ENCODE data around the gene GPC5.

Gene GPC5

GRCh38 chr13:91771229-91771628, 372.8 kb downstream of the GPC5 start:
- Histone ChIP-seq H3K9me2 (replicated peaks; ENCODE audit: insufficient read depth, low read length) (no peaks in the 10 kb centered on the region), H3K4me2 (ENCODE audit: low read depth, low read length, poor library complexity, severe bottlenecking) (no peak overlapping the region), H3K79me2 (ENCODE audit: insufficient read depth, low read length) (no peaks in the 10 kb centered on the region), H3K36me3 (ENCODE audit: low read length) (no peaks in the 10 kb centered on the region), H3K9ac (ENCODE audit: low read length) (no peak overlapping the region), H3F3A (ENCODE audit: insufficient read depth) (no peaks in the 10 kb centered on the region), H2AFZ (ENCODE audit: low read depth, low read length, severe bottlenecking) (no peak overlapping the region), H3K27ac (ENCODE audit: low read depth, low read length) (no peak overlapping the region), H3K27me3 (ENCODE audit: low read length) (no peaks in the 10 kb centered on the region), H3K4me3 (ENCODE audit: insufficient read depth, low read length, poor library complexity, severe bottlenecking) (no peak overlapping the region), H4K20me1 (ENCODE audit: low read depth, low read length) (no peaks in the 10 kb centered on the region), H3K9me3 (ENCODE audit: insufficient read depth, low read length) (no peaks in the 10 kb centered on the region)
- TF ChIP-seq CTCF (IDR thresholded peaks at IDR 0.05; ENCODE audit: insufficient read depth, low read length, poor library complexity, severe bottlenecking) (no peak), EZH2phosphoT487 (conservative IDR thresholded peaks at IDR 0.05; ENCODE audit: low read length) (no peak)

GRCh38 chr13:91773591-91774227, 375.3 kb downstream of the GPC5 start:
- Histone ChIP-seq H3K79me2 (ENCODE audit: insufficient read depth, low read length) (no peaks in the 10 kb centered on the region), H3K4me2 (ENCODE audit: low read depth, low read length, poor library complexity, severe bottlenecking) (no peak overlapping the region), H3K9me3 (ENCODE audit: insufficient read depth, low read length) (no peaks in the 10 kb centered on the region), H2AFZ (ENCODE audit: low read depth, low read length, severe bottlenecking) (no peak overlapping the region), H3K4me3 (ENCODE audit: insufficient read depth, low read length, poor library complexity, severe bottlenecking) (no peak overlapping the region), H3F3A (ENCODE audit: insufficient read depth) (no peaks in the 10 kb centered on the region), H3K9me2 (replicated peaks; ENCODE audit: insufficient read depth, low read length) (no peaks in the 10 kb centered on the region), H3K27me3 (ENCODE audit: low read length) (no peaks in the 10 kb centered on the region), H3K36me3 (ENCODE audit: low read length) (no peaks in the 10 kb centered on the region), H3K27ac (ENCODE audit: low read depth, low read length) (no peak overlapping the region), H4K20me1 (ENCODE audit: low read depth, low read length) (no peaks in the 10 kb centered on the region), H3K9ac (ENCODE audit: low read length) (no peak overlapping the region)
- TF ChIP-seq EZH2phosphoT487 (conservative IDR thresholded peaks at IDR 0.05; ENCODE audit: low read length) (no peak), CTCF (IDR thresholded peaks at IDR 0.05; ENCODE audit: insufficient read depth, low read length, poor library complexity, severe bottlenecking) (no peak)

DNA sequence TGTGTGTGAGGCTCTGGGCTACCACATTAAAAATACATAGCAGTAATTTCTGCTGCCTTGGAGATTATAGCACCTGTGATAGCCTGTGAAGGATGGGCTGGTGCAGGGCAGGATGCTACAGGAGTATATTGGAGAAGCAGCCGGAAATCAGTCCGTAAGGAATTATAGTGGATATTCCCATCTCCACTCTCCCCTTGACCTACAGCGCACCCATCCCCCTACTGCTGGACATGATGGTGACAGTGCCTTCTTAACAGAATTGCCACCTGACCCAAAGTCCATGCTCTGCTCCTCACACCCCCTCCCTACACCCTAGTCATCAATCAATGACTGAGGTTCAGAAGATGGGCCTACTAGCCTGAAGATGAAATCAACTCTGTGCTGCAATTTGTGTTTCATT, 376.0 kb downstream of the GPC5 start:
- no peaks in the 10 kb centered on the region for H3K79me2 ChIP-seq (ENCODE audit: insufficient read depth, low read length)
- H4K20me1 ChIP-seq (ENCODE audit: low read depth, low read length): no peaks in the 10 kb centered on the region
- no peak overlapping the region for H3K4me3 ChIP-seq (ENCODE audit: insufficient read depth, low read length, poor library complexity, severe bottlenecking)
- H3K27ac ChIP-seq (ENCODE audit: low read depth, low read length): no peak overlapping the region
- no peak overlapping the region for H3K9ac ChIP-seq (ENCODE audit: low read length)
- H3K4me2 ChIP-seq (ENCODE audit: low read depth, low read length, poor library complexity, severe bottlenecking): no peak overlapping the region
- H2AFZ ChIP-seq (ENCODE audit: low read depth, low read length, severe bottlenecking): no peak overlapping the region
- no peaks in the 10 kb centered on the region for H3K9me2 ChIP-seq (replicated peaks; ENCODE audit: insufficient read depth, low read length)
- H3K36me3 ChIP-seq (ENCODE audit: low read length): no peaks in the 10 kb centered on the region
- no peaks in the 10 kb centered on the region for H3F3A ChIP-seq (ENCODE audit: insufficient read depth)
- no peaks in the 10 kb centered on the region for H3K27me3 ChIP-seq (ENCODE audit: low read length)
- no peaks in the 10 kb centered on the region for H3K9me3 ChIP-seq (ENCODE audit: insufficient read depth, low read length)
- no peak for TF ChIP-seq EZH2phosphoT487 (conservative IDR thresholded peaks at IDR 0.05; ENCODE audit: low read length)
- TF ChIP-seq CTCF (IDR thresholded peaks at IDR 0.05; ENCODE audit: insufficient read depth, low read length, poor library complexity, severe bottlenecking): no peak

Measured in SU-DHL-6 (cell line).